NCI-H2227 (cell line): Measurements from ENCODE around the gene ZNF701.
"Not testable (repeated sequence)": the region's sequence is repeated elsewhere in the genome, so short reads cannot be mapped to it uniquely, and the experiment has no call there.

Experiments used
- DNase-seq: peaks from one replicate; lab custom pipeline; 2025; ENCODE audit not compliant: unreplicated experiment; lab: John Stamatoyannopoulos, UW

The ZNF701 gene

DNA sequence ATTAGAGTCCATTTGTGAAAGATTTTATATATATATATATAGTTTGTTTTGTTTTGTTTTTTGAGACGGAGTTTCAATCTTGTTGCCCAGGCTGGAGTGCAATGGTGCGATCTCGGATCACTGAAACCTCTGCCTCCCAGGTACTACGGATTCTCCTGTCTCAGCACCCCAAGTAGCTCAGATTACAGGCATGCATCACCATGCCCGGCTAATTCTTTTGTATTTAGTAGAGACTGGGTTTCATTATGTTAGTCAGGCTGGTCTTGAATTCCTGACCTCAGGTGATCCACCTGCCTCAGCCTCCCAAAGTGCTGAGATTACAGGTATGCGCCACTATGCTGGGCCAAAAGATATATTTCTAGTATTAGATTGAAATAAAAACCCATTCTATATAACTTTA is 4.0 kb upstream of the ZNF701 start:
- DNase-seq = no peak

DNA sequence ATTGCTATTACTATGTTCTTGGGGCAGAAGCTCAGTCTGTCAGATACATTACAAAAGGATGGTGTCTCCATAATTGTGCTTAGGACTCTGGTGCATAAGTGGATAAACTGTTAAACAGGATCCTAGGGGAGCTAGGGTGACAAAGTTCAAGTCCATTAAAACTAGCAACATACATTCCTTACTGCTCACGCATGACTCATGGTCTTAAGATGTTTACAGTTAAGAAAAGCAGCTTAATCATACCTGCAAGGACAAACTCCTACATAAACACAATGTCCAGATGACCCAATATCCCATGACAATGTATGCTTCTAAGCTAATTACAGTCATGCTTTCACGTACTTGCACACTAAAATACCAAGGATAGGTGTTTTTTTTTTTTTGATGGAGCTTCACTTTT is 3.5 kb upstream of the ZNF701 start:
- DNase-seq = no peak

DNA sequence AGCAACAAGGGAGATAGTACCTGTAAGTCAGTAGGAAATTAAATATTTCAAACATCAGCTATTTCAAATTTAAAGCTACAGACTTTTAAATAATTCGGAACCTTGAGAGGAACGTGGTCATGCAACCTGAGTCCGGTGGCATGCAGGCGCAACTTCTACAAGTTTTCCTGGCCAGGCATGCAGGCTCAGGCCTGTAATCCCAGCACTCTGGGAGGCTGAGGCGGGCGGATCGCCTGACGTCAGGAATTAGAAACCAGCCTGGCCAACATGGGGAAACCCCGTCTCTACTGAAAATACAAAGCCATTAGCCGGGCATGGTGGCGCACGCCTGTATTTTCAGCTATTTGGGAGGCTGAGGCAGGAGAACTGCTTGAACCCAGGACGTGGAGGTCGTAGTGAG is 2.2 kb upstream of the ZNF701 start:
- no peak for DNase-seq

DNA sequence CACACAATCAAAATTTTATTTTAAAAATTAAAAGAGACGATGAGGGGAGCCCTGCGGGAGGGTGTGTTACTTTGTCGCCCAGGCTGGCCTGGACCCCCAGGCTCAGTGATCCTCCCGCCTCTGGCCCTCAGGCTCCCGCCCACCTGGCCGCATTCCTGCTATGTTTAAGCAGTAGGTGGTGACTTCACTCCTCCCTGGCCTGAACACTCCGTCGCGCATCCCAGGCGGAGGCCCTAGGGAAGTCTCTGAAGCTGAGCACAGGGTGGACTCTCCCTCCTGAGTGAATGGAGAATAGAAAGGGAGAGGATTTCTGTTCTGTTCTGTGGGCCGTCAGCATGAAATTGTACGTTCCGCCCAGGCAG is 468 bp upstream of the ZNF701 start:
- DNase-seq = peak; percentile 64

DNA sequence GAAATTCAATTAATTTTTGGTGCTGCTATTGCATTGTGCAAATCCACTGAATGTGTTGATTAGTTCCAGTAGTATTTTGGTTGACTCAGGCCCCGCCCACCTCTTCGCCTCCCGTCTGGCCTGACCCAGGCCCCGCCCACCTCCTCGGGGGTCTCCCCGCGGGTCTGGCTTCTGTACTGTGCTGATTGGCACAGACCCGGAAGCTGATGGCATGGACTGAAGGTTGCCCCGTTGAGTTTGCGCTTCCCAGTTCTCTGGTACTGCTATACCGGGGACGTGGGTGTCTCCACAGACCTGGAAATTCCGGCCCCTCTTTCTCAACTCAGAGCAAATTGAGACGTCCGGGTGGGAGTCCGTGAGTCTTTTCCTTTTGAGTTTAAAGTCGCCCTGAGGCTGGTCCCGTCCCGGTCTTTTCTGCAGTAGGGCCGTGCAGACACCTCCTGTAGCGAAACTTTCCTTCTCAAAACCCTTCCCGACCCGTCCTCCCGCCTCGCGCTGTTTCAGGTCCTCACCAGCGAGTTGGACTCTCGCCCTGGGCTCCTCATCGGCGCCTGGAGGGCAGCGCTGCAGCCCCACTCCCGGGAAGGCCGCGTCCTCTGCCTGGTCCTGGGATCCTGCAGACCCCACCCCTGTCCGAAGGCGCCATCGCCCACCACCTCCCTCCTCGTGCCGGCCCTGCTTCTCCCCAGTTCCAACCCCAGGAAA is 14.8 kb downstream of the ZNF701 start:
- no peak for DNase-seq

DNA sequence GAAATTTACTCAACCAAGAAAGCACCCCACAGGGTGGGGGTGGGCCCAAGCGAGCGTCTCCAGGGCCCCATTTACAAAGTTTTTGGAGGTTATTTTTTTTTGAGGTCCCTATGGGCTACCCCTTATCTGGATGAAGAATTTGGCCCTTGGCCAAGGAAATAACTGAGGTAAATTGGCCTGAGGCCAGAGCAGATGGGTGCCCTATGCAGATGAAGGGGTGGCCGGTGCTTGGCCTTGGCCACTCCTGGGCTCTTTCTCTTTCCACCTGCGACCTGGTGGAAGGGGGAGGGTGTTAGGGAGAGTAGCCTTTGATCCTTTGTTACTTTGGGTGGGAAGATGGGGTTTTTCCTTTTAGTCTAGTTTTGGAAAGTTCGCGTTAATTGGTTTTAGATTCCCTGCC is 15.5 kb downstream of the ZNF701 start:
- DNase-seq = no peak

DNA sequence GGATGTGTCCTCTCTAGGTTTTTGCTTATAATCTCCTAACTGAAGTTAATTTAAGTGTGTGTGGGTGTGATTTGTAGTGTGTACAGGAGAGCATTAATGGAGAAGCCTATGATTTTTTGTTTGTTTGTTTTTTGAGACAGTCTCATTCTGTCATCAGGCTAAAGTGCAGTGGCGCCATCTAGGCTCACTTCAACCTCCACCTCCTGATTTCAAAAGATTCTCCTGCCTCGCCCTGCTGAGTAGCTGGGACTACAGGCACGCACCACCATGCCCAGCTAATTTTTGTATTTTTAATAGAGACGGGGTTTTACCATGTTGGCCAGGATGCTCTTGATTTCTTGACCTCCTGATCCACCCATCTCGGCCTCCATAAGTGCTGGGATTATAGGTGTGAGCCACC is 20.6 kb downstream of the ZNF701 start:
- DNase-seq = no peak

DNA sequence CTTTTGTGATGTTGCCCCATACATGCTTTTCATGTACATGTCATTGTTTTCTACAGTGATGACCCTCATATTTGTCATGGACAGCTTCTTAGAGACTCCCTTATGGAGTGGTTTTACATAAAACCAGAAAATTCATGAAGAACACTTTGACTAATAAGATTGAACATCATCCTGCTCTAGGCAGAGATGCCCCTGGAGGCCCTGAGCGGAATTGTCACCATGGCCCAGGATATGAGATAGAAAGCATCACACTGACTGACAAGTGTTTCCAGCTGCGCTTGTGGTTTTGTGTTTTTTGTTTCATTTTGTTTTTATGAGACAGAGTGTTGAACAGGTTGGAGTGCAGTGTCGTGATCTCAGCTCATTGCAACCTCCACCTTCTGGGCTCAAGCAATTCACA is 22.2 kb downstream of the ZNF701 start:
- DNase-seq = no peak

DNA sequence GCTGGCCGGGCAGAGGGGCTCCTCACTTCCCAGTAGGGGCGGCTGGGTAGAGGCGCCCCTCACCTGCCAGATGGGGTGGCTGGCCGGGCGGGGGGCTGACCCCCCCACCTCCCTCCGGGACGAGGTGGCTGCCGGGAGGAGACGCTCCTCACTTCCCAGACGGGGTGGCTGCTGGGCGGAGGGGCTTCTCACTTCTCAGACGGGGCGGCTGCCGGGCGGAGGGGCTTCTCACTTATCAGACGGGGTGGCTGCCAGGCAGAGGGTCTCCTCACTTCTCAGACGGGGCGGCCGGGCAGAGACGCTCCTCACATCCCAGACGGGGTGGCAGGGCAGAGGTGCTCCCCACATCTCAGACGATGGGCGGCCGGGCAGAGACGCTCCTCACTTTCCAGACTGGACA is 23.4 kb downstream of the ZNF701 start:
- DNase-seq = not testable (repeated sequence)

DNA sequence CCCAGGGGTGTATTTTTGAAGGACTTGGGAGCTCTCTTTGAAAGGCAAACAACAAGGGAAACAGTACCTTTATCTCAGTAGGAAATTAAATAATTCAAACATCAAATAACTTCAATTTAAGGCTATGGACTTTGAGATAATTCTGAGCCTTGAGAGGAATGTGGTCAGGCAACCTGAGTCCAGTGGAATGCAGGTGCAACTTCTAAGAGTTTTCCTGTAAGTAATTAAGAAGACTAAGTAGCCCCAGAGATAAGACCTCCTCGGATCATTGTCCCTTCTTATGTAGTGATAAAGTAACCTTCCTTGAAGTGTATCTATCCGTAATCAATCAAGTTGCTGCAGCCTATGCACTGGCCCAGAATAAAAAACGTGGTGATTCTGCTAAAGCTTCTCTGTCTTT is 29.2 kb downstream of the ZNF701 start:
- DNase-seq = no peak

DNA sequence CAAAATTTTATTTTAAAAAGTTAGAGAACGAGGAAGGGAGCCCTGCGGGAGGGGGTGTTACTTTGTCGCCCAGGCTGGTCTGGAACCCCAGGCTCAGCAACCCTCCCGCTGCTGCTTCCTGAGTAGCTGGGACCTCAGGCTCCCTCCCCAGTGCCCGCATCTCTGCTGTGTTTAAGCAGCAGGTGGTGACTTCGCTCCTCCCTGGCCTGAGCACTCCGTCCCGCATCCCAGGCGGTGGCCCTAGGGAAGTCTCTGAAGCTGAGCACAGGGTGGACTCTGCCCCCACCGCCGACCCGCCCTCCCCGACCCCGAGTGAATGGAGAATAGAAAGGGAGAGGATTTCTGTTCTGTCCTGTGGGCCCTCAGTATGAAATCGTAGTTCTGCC is 30.5 kb downstream of the ZNF701 start:
- DNase-seq = peak; percentile 18

DNA sequence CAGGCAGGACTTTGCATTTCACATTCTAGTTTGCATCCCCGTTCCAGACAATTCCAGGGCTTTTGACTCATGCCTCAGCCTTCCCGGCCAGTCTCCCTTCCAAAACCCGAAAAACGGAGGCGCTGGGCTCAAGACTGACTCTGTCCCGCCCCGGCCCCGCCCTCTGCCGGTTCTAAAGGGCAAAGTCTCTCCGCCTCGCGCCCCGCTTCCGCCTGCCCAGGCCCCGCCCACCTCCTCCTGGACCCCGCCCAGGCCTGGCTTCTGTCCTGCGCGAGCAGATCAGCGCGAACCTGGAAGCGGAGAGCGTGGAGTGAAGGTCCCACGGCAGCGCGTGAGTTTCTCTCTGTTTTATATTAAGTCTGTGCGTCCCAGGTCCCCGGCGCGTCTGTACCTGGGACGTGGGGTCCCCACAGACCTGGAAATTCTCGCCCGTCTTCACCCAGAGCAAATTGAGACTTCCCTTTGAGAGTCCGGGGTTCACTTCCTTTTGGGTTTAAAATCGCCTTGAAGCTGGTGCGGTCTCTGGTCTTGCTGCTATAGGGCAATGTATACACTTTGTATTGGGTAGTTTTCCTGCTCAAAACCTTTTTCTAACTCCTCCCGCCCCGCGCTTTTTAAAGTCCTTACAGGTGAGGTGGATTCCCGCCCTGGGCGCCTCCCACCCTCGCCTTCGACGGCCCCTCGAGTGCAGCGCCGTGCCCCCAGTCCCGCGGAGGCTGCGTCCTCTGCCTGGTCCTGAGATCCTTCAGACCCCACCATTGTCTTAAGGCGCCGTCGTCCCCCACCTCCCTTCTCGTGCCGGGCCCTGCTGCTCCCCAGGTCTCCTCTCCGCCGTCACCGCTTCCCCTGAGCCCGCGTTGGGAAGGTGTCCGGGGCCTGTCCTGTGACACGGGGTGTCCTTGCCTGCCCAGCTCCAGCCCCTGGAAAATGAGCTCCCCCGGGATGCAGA is 31.2 kb downstream of the ZNF701 start:
- peak; percentile 84 for DNase-seq

DNA sequence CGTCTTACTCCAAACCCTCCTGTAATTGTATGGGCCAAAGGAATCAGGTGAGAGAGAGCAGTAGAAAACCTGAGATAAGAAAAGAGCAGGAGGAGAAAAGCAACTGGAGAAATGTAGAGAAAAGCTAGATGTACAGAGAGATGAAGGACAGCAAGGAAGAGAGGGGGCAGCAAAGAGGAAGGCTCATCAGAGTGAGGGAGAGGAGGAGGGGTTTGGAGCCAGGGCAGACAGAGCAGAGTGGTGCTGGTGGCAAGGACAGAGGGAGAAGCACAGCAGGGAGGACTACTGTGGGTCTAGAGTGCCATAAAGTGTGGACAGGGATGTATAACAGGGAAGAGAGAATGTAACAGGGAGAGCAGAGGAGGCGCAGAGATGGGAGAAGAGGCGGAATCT is 31.9 kb downstream of the ZNF701 start:
- DNase-seq = not testable (repeated sequence)

DNA sequence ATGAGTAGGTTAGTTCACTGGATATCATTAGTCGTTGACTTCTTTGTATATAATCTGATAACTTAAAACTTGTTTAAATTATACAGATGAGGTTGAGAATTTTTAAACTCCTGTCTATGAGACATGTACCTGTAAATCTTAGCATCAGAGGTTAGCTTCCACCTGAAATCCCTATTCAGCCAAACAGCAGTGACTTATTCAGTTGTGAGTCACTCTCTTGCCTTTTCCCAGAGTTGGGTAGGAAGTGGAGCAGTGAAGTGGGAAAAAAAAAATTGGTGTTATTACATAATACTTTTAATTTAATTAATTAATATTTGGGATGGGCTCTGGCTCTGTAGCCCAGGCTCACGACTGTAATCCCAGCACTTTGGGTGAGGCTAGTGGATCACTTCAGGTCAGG is 32.9 kb downstream of the ZNF701 start:
- DNase-seq = no peak

DNA sequence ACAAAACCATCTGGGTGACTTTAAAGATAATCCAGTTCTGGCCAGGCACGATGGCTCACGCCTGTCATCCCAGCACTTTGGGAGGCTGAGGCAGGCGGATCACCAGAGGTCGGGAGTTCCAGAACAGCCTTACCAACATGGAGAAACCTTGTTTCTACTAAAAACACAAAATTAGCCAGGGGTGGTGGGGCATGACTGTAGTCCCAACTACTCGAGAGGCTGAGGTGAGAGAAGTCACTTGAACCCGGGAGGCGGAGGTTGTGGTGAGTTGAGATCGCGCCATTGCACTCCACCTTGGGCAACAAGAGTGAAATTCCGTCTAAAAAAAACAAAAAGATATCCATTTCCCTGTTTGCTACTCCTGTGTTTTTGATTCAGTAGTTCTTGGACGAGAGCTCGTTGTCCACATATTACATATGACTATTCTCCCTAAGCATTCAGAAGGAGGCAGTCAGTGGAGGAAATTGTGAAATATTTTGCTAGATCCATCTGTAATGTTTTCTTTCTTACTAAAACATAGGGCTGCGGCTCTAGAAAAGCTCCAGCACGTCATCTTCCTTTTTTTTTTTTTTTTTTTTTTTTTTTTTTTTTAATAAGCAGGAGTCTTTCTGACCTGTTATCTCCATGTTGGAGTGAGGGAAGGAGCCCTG is 33.6 kb downstream of the ZNF701 start:
- no peak for DNase-seq

DNA sequence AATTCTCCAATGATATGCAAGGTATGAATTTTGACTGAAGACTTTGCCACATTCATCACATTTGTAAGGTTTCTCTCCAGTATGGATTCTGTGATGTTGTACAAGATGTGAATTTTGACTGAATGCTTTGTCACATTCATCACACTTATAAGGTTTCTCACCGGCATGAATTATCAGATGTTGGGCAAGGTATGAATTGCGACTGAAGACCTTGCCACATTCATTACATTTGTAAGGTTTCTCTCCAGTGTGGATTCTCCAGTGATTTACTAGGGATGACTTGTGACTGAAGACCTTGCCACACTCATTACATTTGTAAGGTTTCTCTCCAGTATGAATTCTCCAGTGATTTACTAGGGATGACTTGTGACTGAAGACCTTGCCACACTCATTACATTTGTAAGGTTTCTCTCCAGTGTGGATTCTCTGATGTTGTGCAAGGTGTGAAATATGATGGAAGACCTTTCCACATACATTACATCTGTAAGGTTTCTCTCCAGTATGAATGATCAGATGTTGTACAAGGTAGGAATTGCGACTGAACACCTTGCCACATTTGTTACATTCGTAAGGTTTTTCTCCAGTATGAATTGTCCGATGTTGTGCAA is 43.3 kb downstream of the ZNF701 start:
- no peak for DNase-seq

DNA sequence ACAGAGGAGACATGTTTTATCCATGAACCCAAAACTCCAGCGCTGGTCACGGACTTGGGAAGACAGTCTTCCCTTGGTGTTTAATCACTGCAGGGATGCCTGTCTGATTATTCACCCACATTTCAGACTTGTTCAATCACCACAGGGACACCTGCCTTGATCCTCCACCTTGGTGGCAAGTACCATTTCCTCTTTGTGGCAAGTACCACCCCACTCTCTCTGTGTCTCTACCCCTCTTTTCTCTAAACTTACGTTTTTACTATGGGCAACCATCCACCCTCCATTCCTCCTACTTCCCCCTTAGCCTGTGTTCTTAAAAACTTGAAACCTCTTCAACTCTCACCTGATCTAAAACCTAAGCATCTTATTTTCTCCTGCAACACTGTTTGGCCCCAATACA is 51.3 kb downstream of the ZNF701 start:
- no peak for DNase-seq

DNA sequence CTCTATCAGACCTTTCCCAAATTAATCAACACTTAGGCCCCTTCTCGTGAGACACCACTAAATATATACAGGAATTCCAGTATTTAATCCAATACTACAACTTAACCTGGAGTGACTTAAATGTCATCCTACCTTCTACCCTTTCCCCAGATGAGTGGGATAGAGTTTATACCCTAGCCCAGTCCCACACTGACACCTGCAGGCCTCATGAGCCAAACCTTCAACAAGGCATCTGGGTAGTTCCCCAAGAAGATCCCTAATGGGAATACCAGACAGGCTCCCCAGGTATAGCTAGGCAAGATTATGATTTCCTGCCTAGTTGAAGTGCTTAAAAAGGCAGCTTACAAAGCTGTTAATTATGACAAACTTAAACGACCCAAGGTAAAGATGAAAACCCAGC is 52.2 kb downstream of the ZNF701 start:
- no peak for DNase-seq

DNA sequence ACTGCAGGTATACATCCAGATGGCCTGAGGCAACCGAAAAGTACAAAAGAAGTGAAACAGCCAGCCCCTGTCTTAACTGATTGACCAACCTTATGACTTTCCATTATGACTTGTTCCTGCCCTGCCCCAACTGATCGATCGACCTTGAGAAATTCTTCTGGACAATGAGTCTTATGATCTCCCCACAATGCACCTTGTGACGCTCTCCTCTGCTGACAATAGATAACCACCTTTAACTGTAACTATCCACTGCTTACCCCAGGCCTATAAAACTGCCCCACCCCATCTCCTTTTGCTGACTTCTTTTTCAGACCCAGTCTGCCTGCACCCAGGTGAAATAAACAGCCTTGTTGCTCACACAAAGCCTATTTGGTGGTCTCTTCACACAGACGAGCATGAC is 56.8 kb downstream of the ZNF701 start:
- DNase-seq = no peak

DNA sequence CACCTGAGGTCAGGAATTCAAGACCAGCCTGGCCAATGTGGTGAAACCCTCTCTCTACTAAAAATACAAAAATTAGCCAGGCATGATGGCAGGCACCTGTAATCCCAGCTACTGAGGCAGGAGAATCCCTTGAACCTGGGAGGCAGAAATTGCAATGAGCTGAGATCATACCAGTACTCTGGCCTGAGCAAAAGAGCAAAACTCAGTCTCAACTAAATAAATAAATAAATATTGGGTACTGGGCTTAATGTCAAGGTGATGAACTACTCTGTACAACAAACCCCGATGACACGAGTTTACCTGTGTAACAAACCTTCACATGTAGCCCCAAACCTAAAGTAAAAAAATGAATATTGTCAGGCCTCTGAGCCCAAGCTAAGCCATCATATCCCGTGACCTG is 57.4 kb downstream of the ZNF701 start:
- DNase-seq = not testable (repeated sequence)

DNA sequence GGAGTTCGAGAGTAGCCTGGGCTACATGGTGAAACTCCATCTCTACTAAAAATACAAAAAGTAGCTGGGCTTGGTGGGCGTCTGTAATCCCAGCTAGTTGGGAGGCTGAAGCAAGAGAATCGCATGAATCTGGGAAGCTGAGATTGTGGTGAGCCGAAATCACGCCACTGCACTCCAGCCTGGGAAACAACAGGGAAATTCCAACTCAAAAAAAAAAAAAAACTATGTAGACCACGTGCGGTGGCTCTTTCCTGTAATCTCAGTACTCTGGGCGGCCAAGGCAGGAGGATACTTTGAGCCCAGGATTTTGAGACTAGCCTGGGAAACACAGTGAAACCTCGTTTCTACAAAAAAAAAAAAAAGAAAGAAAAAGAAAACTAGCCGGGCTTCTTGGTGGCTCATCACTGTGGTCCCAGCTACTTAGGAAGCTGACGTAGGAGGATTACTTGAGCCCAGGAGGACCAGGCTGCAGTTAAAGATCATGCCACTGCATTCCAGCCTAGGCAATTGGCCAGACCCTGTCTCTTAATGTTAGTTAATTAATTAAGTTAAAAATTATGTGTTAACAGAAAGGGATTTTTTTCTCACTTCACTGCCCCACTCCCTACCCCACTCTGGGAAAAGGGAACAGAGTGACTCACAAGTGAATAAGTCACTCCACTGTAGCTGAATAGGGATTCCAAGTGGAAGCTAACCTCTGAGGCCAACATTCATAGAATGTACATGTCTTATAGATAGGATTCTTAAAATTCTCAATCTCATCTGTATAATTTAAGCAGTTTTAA is 65.9 kb downstream of the ZNF701 start:
- no peak for DNase-seq
